Measurements from ENCODE around the gene TRIM28. TPM values are rescaled to one million over a fixed set of nuclear protein-coding genes. Genes with fewer than 3 reads are reported as not detected.

The TRIM28 gene
- total RNA-seq, 1 donor from 2014 or later: 140 TPM

Small RNA genes within 50 kb of the gene (microRNA-seq; reads per million reads assigned to microRNA genes)
- not detected for gene MIR6807

Other genes starting within 250 kb of the TRIM28 start
- gene ERVK3-1, start 238.7 kb upstream of the TRIM28 start, total RNA-seq: 17.1 TPM
- gene ZSCAN22, start 217.1 kb upstream of the TRIM28 start, total RNA-seq: 2.1 TPM
- gene A1BG, start 190.6 kb upstream of the TRIM28 start, total RNA-seq: 5.2 TPM
- 0.40 TPM for gene ZNF497, start 181.3 kb upstream of the TRIM28 start, total RNA-seq
- gene ZNF837, start 163.0 kb upstream of the TRIM28 start, total RNA-seq: 0.54 TPM
- gene RPS5, start 156.8 kb upstream of the TRIM28 start, total RNA-seq: 394 TPM
- gene RNF225, start 148.4 kb upstream of the TRIM28 start, total RNA-seq: not detected
- 19.8 TPM for gene ZNF584, start 135.4 kb upstream of the TRIM28 start, total RNA-seq
- 5.4 TPM for gene ZNF132, start 103.9 kb upstream of the TRIM28 start, total RNA-seq
- 3.7 TPM for gene ZNF324B, start 92.4 kb upstream of the TRIM28 start, total RNA-seq
- gene ZNF324, start 77.0 kb upstream of the TRIM28 start, total RNA-seq: 5.1 TPM
- gene ZNF446, start 67.7 kb upstream of the TRIM28 start, total RNA-seq: 5.8 TPM
- 2.0 TPM for gene SLC27A5, start 32.1 kb upstream of the TRIM28 start, total RNA-seq
- gene ZBTB45, start 24.3 kb upstream of the TRIM28 start, total RNA-seq: 13.8 TPM
- 138 TPM for gene CHMP2A, start 11.0 kb downstream of the TRIM28 start, total RNA-seq
- 111 TPM for gene UBE2M, start 14.5 kb downstream of the TRIM28 start, total RNA-seq
- 12.4 TPM for gene MZF1, start 29.3 kb downstream of the TRIM28 start, total RNA-seq